ENCODE results near the gene POC1B.

The POC1B gene

DNA sequence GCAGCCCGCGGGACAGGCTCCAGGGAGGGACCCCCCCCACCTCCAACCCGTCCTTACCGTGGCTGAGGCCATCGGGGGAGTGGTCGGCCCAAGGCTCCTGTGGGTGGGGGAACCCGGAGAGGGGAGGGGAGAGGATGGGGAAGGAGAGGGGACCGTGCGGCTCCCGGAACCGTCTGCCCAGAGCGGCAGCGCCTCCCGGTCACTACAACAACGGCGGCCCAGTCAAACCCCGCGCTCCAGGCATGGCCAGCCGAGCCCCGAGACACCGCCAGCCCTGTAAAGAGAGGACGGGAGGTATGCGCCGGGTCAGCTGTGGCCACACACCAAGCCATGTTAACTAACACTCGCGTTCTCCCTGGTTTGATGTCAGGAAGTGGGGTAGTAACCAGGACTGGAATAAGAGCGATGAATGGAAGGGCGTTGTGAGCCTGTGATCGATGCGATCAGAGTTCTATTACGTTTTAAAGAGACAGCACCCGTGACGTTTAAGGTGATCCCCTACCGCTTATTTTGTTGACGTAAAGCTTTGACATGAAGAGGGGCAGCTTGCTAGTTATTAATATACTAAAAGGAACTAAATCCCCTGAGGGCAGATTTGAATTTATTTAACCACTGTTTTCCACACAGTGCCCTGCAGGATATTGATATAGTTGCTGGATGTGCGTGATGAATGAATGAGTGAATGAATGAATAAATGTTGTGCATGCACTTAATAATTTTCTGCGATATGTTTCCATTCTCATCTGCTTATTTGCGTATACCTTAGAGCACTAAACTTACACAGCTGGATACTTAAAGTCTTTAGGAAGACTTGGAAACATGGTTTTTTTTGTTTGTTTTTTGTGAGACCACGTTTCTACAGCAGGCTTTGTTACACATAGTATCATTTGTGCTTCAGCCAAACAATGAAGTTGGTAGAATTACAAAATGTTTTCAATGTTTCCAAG, at the start of gene POC1B:
Gene POC1B (minus strand): TSS at position 224 of the 947 bp plus-strand sequence. CDS start 152 bp downstream, at position 72.
- DNase-seq = peak; percentile 85

DNA sequence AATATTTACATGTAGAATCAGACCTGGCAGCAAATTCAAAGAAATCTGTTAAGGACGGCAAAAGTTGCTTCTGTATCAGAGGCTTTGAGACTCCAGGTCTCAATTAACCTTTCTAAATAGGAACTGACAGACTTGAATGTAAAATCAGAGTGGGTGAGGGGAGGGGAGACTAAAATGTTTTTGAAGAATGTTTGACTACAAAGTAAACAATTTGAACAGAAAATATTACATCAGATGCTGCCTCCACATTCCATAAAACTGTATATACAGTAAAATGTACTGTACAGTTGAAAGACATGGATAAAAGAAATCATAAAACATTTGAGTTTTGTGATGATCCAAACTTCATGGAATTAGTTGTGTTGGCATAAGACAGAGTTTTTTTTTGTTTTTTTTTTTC, 49.5 kb upstream of the POC1B start:
- DNase-seq = no peak

DNA sequence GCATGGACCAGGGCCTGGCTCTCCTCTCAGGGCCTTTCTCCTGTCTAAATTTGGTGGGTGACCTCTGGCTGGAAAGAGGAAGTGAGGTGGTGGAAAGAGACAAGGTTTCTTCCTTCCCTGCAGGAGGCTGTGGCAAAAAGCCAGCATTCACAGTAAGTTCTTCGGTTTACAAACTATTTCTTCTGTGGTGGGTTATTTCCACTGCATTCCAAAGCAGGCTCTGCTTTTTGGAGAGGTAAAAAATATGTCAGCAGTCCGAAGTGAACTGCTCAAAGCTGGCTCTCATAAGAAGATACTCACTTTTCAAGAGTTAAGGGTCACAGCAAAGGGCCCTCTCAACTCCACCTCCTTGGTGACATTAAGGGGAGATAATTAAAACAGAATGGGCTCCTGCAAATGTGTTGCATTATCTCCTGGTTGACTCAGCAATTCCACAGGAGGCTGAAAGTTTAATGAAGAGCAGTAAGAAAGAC, 48.9 kb upstream of the POC1B start:
- no peak for DNase-seq

DNA sequence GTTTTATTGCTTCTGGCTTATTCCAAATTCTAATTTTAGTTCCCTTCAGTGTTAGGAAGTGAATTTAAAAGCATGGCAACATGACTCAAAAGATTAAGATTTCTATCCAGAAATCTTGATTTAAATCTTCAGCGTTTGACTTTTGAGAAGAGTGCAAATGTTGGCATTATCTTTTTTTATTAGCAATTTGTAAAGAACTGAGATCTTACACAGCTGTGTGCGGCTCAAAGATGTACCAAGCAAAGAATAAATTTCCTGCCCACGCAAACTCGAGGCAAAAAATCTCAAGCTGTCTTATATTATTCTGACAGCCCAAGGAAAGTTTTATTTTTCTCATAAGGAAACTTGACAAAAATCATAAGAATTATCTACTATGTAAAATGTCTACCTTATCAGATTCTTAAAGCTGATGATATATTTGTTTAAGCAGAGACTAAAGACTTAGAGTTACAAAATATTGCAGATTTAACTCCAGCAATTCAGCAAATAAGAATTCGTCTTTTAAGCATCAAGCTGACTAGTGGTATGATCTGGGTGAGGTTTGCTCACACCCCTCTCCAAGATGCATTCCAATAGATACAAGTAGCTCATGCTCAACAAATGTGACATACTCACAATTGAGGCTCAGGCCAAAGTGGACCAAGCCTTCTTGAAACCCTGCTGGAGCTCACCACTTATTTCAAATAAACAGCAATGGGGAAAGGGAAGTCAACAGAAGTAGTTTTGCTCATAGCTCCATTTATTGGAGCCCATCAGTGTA, 47.4 kb upstream of the POC1B start:
- DNase-seq = no peak

DNA sequence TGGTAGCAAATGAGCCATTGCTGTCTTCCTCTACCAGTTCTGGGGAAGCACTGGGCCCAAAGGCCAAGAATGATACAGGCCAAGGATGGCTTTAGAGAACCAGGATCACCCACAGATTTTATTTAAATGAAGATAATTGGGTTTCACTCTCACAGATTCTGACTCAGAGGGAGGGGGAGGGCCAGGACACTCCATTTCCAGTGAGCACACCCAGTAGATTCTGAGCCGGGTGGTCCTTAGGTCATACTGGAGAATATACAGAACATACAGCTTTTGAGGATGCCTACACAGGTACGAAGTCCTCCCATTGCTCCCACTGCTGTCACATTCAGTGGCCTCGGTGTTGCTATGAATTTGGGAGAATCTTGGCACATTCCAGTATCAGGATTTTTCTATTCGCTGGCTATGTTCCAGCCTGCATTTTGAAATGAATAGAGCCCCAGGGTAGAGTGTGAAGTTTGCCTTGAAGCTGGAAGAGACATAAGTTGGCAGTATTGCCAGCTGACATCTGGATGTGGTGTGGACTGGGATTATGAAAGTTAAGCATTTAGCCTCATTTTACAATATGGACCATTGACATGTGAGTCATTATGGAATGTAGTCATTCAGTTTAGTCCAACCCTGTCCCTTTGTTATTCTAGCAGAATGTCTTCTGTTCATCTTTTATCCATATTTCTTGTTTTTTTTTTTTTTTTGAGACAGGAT, 45.8 kb upstream of the POC1B start:
- no peak for DNase-seq

DNA sequence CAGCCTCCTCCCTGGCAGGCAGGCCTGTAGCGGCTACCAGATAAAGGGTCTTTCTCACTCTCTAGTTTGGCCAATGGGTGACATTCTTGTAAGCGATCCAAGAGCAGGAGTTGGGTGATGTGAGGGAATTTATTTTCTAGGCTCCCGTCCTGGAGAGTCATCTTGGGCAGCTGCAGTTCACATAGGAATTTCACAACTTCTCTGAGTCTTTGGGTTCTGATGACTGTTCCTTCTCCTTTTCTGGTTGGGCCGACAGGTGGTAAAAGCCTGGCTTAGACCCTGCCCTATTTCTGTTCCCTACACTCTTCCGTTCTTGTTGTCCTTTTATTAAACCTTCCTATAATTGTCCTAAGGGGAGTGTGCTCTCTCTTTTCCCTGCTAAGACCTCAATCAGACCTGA, 42.6 kb upstream of the POC1B start:
- no peak for DNase-seq

DNA sequence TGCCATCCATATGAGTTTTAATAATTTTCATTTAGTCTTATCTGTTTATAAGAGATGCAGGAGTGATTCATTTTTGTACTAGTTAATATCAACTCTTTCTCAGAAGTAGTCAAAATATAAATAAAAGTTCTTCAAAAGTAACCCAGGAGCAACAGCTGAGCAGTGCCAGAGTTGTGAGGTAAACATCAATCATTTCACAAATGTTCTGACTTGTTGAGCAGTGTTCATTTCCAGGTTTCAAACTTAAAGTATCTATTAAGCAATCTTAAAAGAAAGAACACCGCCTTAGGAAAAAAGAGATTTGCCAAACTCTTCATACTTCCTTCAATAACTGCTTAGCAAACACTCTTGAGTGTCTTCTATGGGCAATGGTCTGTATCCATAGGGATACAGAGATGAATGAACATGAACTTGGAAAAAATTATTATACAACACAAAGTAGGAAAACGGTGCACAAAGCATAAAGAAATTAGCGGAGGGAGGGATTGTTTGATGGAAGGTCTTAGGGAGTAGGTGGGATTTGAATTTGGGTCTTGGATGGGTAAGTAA, 41.9 kb upstream of the POC1B start:
- no peak for DNase-seq

DNA sequence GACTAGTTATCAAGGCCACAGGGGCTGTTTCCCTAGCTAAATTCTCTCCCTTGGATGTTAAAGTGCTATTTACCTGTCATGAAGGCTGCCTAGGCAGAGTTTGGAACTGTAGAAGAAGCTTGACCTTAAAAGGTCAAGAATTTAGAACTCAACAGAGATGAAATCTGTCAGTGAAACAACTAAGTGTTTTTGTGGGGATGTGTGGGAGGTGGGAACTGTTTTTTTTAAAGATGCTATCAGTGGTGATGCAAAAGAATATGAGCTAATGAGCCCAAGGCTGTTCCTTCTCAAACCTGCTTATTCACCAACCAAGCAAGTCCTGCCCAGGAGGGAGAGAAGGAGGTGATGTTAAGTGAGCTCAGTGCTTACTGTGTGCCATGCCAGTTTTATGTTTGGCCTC, 40.8 kb upstream of the POC1B start:
- DNase-seq = peak; percentile 2

DNA sequence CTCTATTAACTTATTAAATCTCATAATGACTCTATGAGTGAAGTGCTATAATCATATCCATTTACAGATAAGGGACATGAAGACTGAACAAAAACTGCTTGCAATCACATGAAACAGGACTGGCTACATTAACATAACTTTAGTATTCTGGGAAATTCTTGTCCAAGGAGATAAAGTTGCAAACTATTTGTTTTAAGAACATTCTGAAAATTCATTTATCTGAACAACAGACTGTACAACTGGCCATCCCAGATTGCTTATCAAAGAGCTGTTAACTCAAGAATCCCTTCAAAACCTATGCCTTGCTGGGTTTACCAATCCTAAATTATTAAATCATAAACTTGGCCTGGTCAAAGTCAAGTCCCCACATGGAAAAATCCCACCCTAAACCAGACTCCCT, 39.2 kb upstream of the POC1B start:
- no peak for DNase-seq

DNA sequence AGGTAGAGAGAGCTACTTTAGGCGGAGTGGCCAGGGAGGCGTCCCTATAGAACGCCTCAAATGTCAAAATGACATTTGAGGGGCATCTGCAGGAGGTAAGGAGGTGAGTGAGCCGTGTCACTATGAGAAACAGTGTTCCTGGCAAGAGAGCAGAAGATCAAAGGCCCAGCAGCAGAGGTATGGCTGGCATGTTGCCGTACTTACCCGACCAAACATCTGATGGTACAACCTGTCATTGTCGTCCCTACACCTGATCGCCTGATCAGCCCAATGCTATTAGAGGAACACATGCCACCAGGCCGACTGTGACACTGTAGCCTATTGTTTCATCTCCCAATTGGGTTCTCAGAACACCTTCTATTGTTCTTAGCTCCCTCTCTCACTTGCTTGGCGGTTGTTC, 33.9 kb upstream of the POC1B start:
- no peak for DNase-seq

DNA sequence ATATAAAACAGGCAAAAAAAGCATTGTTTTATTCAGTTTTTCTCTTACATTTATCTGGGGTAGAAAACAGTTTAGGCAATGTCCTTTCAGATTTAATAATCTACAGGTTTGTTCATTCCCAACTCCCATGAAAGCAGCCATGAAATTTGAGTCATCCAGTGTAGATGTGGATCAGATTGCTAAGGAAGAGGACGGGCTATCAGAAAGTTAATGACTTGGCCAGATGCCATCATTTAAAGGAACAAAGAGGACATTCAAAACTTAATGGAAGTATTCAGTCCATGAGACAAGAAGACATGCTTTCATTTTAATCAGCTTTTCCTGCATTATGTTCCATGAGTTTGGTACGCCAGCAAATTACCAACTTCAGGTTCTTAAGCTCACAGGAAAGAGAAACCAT, 31.1 kb upstream of the POC1B start:
- no peak for DNase-seq

DNA sequence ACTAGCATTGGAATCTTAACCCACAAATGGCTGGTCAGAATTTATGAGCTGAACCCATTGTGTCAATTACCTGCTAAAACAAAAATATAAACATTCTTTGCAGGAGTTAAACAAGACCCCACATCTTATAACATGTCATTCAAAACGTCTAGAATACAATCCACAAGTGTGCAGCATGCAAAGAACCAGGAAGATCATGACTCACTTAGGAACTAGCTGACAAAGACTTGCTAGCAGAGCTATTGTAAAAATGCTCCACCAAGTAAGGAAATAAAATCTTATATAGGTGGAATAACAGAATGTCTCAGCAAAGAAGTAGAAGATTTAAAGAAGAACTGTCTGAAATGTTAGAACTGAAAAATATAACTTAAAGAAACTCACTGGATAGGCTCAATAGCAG, 26.5 kb upstream of the POC1B start:
- no peak for DNase-seq

DNA sequence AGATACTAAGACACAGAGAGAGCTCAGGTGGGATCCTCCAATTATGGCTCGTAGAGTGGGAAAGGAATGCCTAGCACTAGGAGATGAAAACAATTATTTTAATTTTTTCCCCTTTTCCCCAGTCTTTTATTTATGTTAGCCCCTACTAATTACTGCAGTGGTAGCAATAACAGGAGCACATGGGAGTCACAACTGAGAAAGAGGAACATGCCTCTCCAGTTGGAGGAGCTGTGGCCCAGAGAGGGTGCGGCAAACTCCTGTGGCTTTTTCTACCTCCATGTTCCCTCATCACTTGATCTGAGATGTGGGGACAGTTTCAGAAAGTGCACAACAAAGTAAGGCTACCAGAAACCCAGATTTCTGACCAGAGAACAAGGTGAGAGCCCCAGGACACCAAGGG, 25.9 kb upstream of the POC1B start:
- no peak for DNase-seq

DNA sequence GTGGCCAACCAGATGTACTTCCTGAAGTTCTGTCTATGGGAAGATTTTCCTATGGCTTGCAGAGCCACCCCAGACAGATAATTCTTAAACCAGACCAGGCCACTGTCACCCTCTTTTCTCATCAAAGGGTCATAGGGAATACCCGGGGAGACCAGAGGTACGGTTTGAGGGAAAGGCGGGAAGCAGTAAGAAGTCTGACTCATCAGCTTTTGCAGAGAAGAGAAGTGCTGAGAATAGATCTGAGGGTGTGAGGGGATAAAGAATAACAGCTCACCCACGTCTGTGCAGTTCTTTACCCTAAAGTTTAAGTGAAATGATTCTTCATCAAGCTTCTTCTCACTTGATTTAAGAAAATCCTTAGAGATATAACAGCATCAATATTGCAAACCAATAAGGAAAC, 21.3 kb upstream of the POC1B start:
- DNase-seq = no peak

DNA sequence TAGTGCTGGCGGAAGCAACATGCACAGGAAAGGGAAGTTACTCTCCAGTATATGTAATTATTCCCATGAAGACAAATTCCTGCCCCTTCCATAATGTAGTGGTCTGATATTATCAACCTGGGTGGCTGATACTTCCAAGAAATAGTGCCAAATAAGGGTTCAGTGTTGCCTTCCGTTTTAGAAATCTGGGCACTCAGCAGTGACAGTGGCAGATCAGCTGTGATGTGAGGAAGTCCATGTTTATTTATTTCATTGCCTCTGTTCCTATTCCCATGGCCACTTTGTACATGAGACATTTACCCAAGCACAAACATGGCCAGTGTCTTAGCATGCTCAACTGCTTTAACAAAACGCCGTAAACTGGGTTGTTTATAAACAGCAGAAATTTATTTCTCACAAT, 20.3 kb upstream of the POC1B start:
- DNase-seq = no peak

DNA sequence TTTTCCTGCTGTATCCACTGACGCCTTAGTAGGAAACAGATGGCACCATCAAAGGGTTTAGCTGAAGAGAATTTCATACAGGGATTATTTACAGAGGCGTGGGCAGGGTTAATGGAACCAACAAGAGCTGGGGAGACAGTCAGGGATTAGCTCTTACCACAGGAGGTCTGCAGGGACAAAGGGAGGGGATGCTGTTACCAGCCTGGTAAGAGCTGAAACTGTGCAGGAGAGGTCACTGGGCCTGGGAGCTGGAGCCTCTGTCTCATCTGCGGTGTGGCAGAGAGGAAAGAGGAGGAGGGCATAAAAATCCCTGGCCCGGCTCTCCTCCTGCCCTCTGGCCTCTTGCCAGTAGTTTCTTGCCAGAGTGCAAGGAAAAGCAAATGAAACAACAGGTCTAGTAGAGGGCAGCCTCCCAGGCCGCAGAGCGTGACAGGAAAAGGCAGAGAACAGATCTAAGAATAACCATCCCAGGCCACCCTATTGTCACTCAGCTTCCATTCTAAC, 18.9 kb upstream of the POC1B start:
- DNase-seq = no peak

DNA sequence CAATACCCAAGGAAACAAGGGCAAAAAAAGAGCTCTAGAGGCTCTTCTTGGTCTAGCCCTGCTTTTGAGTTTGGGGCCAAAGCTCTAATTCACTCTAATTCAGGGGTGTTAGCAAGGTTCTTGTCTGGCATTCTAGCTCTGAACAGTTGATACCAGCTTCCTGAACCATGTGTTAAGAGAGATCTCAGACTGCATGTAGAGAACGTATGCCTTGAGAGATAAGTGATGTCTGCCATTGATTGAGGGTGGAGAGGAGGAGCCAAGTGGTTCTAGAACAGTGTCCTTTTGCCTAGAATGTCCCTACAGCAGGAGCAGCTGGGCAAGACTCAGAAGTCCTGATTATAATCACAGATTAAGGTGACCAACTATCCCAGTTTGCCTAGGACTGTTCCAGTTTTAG, 18.2 kb upstream of the POC1B start:
- DNase-seq = no peak

DNA sequence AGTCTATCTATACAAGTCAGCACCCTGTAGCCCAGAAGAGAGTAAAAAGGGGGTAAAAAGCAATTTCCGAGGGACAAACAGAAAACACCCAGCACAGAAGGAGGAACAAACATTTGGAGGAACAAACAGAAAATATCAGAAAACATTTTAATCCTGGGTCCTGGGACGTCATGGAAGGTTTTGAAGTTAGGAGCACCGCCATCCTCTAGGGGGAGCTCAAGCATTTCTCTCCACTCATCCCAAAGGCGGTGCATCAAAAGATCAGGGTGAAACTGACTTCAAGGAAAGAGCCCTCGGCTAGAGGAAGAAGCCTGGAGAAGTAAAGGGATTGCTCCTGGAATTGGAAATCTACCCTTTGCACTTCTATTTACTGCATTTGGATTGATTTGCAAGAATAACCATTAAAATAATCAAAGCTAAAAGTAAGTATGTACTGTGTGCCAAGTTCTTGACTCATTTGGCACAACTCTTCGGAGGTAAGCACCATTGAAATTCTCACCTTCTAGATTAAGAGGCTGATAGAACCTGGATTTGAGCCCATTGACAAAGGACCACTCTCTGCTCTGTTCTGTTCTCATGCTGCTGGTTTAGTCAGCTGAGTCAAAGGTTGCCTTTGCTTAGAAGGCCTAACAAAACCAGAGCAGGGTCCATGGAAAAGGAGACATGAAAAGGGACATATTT, 17.2 kb upstream of the POC1B start:
- peak; percentile 76 for DNase-seq

DNA sequence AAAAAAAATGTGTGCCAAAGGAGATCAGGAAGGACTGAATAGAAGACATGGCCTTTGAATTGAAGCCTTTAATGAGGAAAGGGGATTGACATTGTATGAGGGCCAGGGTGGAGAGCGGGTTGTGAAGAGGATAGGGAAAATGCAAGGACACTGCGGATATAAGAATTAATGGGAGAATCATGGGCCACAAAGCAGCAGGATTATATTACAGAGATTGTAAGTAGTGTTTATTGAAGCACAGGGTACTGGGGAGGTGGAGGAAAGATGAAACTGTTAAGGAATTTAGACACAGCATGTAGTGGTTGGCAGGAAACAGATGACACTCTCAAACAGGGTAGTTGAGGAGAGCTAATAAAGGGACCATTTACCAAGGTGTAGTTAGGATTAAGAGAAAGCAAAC, 16.4 kb upstream of the POC1B start:
- DNase-seq = no peak

DNA sequence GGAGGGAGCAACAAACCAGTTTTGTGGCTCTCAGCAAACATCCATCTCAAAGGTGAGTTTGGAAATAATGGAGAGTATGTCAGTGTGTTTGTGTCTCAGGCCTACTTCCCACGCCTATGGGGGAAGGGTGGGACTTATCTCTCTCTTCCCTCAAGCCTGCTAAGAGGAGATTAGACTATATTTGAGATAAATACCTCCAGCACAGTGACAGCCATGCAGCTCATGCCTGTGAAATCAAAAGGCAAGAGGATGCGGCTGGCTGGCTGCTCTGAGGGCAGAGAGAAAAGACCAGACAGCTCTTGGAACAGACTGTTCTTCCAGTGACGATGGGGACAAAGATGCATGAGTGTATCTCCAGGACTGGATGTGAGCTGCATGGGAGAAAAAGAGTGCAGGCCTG, 14.7 kb upstream of the POC1B start:
- DNase-seq = no peak

DNA sequence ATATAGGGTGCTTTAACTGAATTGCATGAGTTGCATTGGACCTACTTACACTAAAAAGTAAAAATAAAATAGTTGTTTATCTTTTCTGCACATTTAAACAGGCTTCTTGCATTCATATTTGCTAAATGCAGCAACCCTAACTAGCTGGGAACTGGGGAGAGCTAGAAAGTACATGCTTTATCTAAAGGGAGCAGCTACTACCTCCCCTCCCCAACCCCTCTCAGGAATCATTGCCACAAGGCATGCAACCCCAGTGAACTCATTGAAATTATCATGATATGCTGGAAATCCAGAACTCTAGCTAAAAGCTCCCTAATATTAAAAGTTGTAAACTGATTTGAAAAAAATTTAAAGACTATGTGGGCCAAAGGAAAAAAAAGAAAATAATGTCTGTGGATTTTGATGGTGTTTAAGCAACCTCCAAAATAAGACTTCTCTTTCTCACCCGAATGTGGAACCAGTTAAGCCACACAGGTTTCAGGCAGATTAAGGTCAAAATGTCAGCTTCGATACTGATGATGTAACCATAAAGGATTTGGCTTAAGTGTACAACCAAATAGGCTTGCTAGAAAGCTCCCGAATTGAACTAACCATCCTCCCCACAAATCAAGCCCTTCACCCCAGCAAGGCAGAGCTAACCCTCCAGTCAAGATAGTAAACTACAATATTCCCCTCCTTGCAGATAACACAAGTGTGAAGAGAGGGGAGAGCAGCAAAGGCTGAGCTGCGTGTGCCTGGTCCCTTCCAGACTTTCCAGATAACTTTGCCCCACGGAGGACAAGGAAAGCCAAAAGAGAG, 13.8 kb upstream of the POC1B start:
- DNase-seq = no peak
